SK-N-SH (cell line): Measurements from ENCODE around the gene KCNC4. TPM values are rescaled to one million over a fixed set of nuclear protein-coding genes. Genes with fewer than 3 reads are reported as not detected.

Experiments
- CTCF ChIA-PET: fragments of 300-600, 350-600 bp; formaldehyde crosslinking; extraction: SDS; loops from one replicate; lab custom pipeline; 2021; lab: Yijun Ruan, JAX
- POLR2A ChIA-PET: fragments of 350-600 bp; sonication (Branson Sonifier 250); formaldehyde crosslinking; extraction: SDS; loops from one replicate; lab custom pipeline; 2020; ENCODE audit warnings: antibody characterized with exemption, inconsistent platforms; lab: Yijun Ruan, JAX
- DNase-seq: peaks from one replicate; pipeline ENCODE4 v3.0.0; 2012
- H2AFZ ChIP-seq: fragments of 200-600 bp; sonication (generic); 2 replicates; pipeline ENCODE4 v1.8.1; 2016; ENCODE audit warnings: antibody characterized with exemption, mild to moderate bottlenecking, low read depth
- H3F3A ChIP-seq: fragments of 200-600 bp; sonication (generic); replicated peaks from 2 replicates; pipeline ENCODE3; 2016; ENCODE audit warnings: antibody characterized with exemption, mild to moderate bottlenecking; ENCODE audit not compliant: insufficient read depth
- H3K27ac ChIP-seq, 2 experiments: fragments of 200-500 bp in 1 of 2; fragments of 200-600 bp in 1 of 2; sonication (Bioruptor generic) in 1 of 2; sonication (generic), shearing (Covaris generic) in 1 of 2; 2 replicates each; pipeline versions ENCODE4 v1.5.1 to v1.6.1; 2014 to 2016; ENCODE audit warnings: low read depth in 2 of 2, inconsistent platforms in 1 of 2, low read length in 1 of 2, mild to moderate bottlenecking in 1 of 2, mixed read lengths in 1 of 2
- H3K27me3 ChIP-seq: fragments of 200-600 bp; sonication (generic), shearing (Covaris generic); 2 replicates; pipeline ENCODE4 v1.6.1; 2016; ENCODE audit warnings: mixed run types; ENCODE audit not compliant: insufficient read depth
- H3K36me3 ChIP-seq, 2 experiments: fragments of 200-500 bp in 1 of 2; fragments of 200-600 bp in 1 of 2; sonication (Bioruptor generic) in 1 of 2; sonication (generic) in 1 of 2; replicated peaks in 1 of 2; 2 replicates each; pipeline versions ENCODE3 to v1.5.1; 2014 to 2016; ENCODE audit warnings: low read length in 1 of 2, mild to moderate bottlenecking in 1 of 2; ENCODE audit not compliant: insufficient read depth in 2 of 2, control insufficient read depth in 1 of 2
- H3K4me1 ChIP-seq, 2 experiments: fragments of 200-500 bp in 1 of 2; fragments of 200-600 bp in 1 of 2; sonication (Bioruptor generic) in 1 of 2; sonication (generic), shearing (Covaris generic) in 1 of 2; 2 replicates each; pipeline versions ENCODE4 v1.5.1 to v1.6.1; 2014 to 2016; ENCODE audit warnings: low read depth in 1 of 2, low read length in 1 of 2, mixed run types in 1 of 2; ENCODE audit not compliant: insufficient read depth in 2 of 2, control insufficient read depth in 1 of 2
- H3K4me2 ChIP-seq: fragments of 200-600 bp; sonication (generic), shearing (Covaris generic); 2 replicates; pipeline ENCODE4 v1.6.1; 2017; ENCODE audit warnings: mixed run types
- H3K4me3 ChIP-seq, 2 experiments: fragments of 200-500 bp in 1 of 2; fragments of 200-600 bp in 1 of 2; sonication (Bioruptor generic) in 1 of 2; sonication (generic), shearing (Covaris generic) in 1 of 2; 2 replicates each; pipeline versions ENCODE4 v1.5.1 to v1.8.1; 2014 to 2016; ENCODE audit warnings: low read depth in 2 of 2, inconsistent platforms in 1 of 2, low read length in 1 of 2, mild to moderate bottlenecking in 1 of 2, mixed read lengths in 1 of 2, moderate library complexity in 1 of 2
- H3K79me2 ChIP-seq: fragments of 200-600 bp; sonication (generic); 2 replicates; pipeline ENCODE4 v1.8.1; 2017; ENCODE audit warnings: mild to moderate bottlenecking; ENCODE audit not compliant: insufficient read depth
- H3K9ac ChIP-seq: fragments of 200-600 bp; sonication (generic); 2 replicates; pipeline ENCODE4 v1.6.1; 2017; ENCODE audit warnings: mixed run types
- H3K9me2 ChIP-seq: fragments of 200-600 bp; sonication (generic); 2 replicates; pipeline ENCODE4 v1.6.1; 2017; ENCODE audit warnings: mixed run types
- H3K9me3 ChIP-seq: fragments of 200-600 bp; sonication (generic); 2 replicates; pipeline ENCODE4 v1.6.1; 2017; ENCODE audit warnings: mixed run types, mild to moderate bottlenecking, moderate library complexity
- H4K20me1 ChIP-seq: fragments of 200-600 bp; sonication (generic); 2 replicates; pipeline ENCODE4 v1.6.1; 2017; ENCODE audit warnings: mild to moderate bottlenecking, mixed run types; ENCODE audit not compliant: insufficient read depth
- CHD2 ChIP-seq: fragments of 150-350 bp; IDR thresholded peaks from 2 replicates; pipeline ENCODE4 v1.6.1; 2018; ENCODE audit warnings: low read length; ENCODE audit not compliant: partially characterized antibody
- ELF1 ChIP-seq: IDR thresholded peaks from 2 replicates; pipeline ENCODE4 v1.4.0; 2012
- EP300 ChIP-seq, 2 experiments: IDR thresholded peaks; 2 replicates each; pipeline versions ENCODE4 v1.4.0 to v1.6.1; 2012; ENCODE audit warnings: borderline replicate concordance in 1 of 2, low read depth in 1 of 2, low read length in 1 of 2
- EZH2phosphoT487 ChIP-seq: fragments of 200-600 bp; sonication (generic); IDR thresholded peaks from 2 replicates; pipeline ENCODE4 v1.6.1; 2017; ENCODE audit warnings: low read depth, mixed run types, mild to moderate bottlenecking, antibody characterized with exemption, moderate library complexity, borderline replicate concordance
- FOSL2 ChIP-seq: IDR thresholded peaks from 2 replicates; pipeline ENCODE4 v1.4.0; 2012; ENCODE audit warnings: low read depth, mild to moderate bottlenecking, moderate library complexity, borderline replicate concordance
- FOXJ3 ChIP-seq: sonication (generic); formaldehyde crosslinking; IDR thresholded peaks from 2 replicates; pipeline ENCODE4 v1.5.1; 2020; ENCODE audit warnings: mild to moderate bottlenecking, missing genetic modification reagents
- FOXM1 ChIP-seq: IDR thresholded peaks from 2 replicates; pipeline ENCODE4 v1.4.0; 2012; ENCODE audit warnings: low read depth, mild to moderate bottlenecking
- GABPA ChIP-seq: IDR thresholded peaks from 2 replicates; pipeline ENCODE4 v1.4.0; 2012; ENCODE audit warnings: low read depth, mild to moderate bottlenecking
- JUND ChIP-seq: IDR thresholded peaks from 2 replicates; pipeline ENCODE4 v1.4.0; 2012
- MEF2A ChIP-seq: IDR thresholded peaks from 2 replicates; pipeline ENCODE4 v1.4.0; 2012; ENCODE audit warnings: low read depth, borderline replicate concordance
- MXI1 ChIP-seq: IDR thresholded peaks from 2 replicates; pipeline ENCODE4 v1.6.1; 2012; ENCODE audit warnings: mild to moderate bottlenecking, low read depth, low read length, improper control_type of control experiment
- NFIC ChIP-seq: IDR thresholded peaks from 2 replicates; pipeline ENCODE4 v1.4.0; 2012; ENCODE audit warnings: borderline replicate concordance
- RAD21 ChIP-seq: IDR thresholded peaks from 2 replicates; pipeline ENCODE4 v1.6.1; 2012; ENCODE audit warnings: mild to moderate bottlenecking, low read length
- RCOR1 ChIP-seq: fragments of 150-350 bp; IDR thresholded peaks from 2 replicates; pipeline ENCODE4 v1.6.1; 2017; ENCODE audit warnings: antibody characterized with exemption, low read length
- RFX5 ChIP-seq: IDR thresholded peaks from 2 replicates; pipeline ENCODE4 v1.6.1; 2012; ENCODE audit warnings: mild to moderate bottlenecking, improper control_type of control experiment, low read length
- SMC3 ChIP-seq: IDR thresholded peaks from 2 replicates; pipeline ENCODE4 v1.6.1; 2012; ENCODE audit warnings: low read depth, low read length, improper control_type of control experiment
- TEAD4 ChIP-seq: IDR thresholded peaks from 2 replicates; pipeline ENCODE4 v1.4.0; 2012; ENCODE audit warnings: mild to moderate bottlenecking, borderline replicate concordance; ENCODE audit not compliant: insufficient read depth
- WGBS: methylation state at CpG from one replicate; pipeline ENCODE4 v1.1.6; 2017; ENCODE audit warnings: low lambda C conversion rate; 5-methylcytosine and 5-hydroxymethylcytosine counted together
- polyA plus RNA-seq, 3 experiments: library from polyadenylated mRNA; depleted of rRNA; stranded (reverse); fragments of >200 nt; gene quantifications; 2 replicates each; pipeline ENCODE4 v1.2.3, GENCODE V29; 2012
- TF ChIP-seq, protein P1 (sequence below): IDR thresholded peaks from 2 replicates; pipeline ENCODE4 v1.6.1; 2012; ENCODE audit warnings: mild to moderate bottlenecking, low read depth, low read length, moderate library complexity
- TF ChIP-seq, protein P2 (sequence below): IDR thresholded peaks from 2 replicates; pipeline ENCODE4 v1.4.0; 2012; ENCODE audit warnings: low read depth, borderline replicate concordance
- TF ChIP-seq, protein P3 (sequence below): fragments of 150-350 bp; IDR thresholded peaks from 2 replicates; pipeline ENCODE4 v1.6.1; 2017; ENCODE audit warnings: antibody characterized with exemption, low read length, low read depth, borderline replicate concordance
- TF ChIP-seq, protein P4 (sequence below): IDR thresholded peaks from 2 replicates; pipeline ENCODE4 v1.4.0; 2012; ENCODE audit warnings: low read depth, borderline replicate concordance
- TF ChIP-seq, protein P5 (sequence below): IDR thresholded peaks from 2 replicates; pipeline ENCODE4; 2012

KCNC4 gene
- polyA plus RNA-seq, 1 of the 3 experiments (the other 2 are of a cell fraction) = 0.51 TPM

DNA sequence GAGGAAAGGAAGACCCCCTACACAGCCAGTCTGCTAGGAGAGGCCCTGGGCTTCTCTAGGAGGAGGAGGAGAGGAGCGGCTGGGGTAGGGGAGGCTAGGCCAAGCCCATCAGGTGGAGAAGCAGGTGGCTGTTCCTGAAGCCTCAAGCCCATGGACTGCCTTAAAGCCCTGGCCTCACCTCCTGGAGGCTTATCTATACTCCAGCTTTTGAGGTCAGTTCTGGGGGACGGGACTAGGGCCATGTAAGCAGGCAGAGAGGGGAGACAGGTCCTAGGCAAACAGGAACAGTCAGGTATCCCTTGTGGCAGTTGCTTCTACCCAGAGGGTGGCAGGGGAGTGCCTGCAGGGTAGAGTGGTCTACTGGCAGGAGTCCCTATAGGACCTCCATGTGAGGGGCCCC lies 40.6 kb downstream of the KCNC4 start:
- 0% methylated on average over 1 of the region's 2 CpGs for WGBS
- no peak overlapping the region for H3K9ac ChIP-seq

DNA sequence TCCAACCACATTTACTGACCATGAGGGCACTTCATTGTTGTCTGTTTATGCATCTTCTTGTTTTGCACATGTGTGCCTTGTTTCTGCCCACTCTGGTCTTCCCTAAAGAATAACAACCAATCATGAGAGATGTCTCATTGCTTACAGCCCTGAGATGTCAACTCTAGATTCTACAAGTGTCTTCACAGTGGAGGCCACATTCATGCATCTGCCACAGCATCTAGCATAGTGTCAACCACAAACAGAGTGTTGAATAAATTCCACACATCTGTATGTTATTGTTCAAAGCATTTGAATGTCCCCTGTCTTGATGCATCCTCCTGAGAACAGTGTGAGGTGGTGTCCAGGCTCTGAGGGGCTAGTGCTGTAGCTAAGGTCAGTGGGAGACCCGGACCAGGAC lies 43.1 kb downstream of the KCNC4 start:
- no peak overlapping the region for H3K9ac ChIP-seq
- ChIA-PET CTCF (interaction anchor here (1.8 kb wide), 2 partner anchors 45 to 60 kb away, joined by 6 to 9 read pairs; no protein-coding TSS in a partner anchor), POLR2A (interaction anchor here (0.6 kb wide), 1 partner anchor 26 kb away, joined by 3 read pairs; no protein-coding TSS in a partner anchor)
- H3K4me2 ChIP-seq = no peak overlapping the region
- H3K4me3 ChIP-seq = no peak overlapping the region
- 17% methylated on average over 1 of the region's 1 CpG for WGBS
- H3K79me2 ChIP-seq = no peaks in the 10 kb centered on the region
- H3K27me3 ChIP-seq = peaks cover 4% of the 10 kb centered on the region; the same call in 1 of the 2 replicates
- no peak for DNase-seq
- no peaks in the 10 kb centered on the region for H3F3A ChIP-seq
- H3K4me1 ChIP-seq = peaks cover 0 to 37% of the 10 kb centered on the region in 2 experiments; a peak in 1 of 4 replicates
- H4K20me1 ChIP-seq = no peaks in the 10 kb centered on the region
- H3K9me3 ChIP-seq = no peaks in the 10 kb centered on the region
- H3K36me3 ChIP-seq = no peaks in the 10 kb centered on the region
- no peak overlapping the region for H3K27ac ChIP-seq
- no peaks in the 10 kb centered on the region for H3K9me2 ChIP-seq
- no peak overlapping the region for H2AFZ ChIP-seq
- TF ChIP-seq MXI1 = no peak
- TF ChIP-seq, protein P1, sequence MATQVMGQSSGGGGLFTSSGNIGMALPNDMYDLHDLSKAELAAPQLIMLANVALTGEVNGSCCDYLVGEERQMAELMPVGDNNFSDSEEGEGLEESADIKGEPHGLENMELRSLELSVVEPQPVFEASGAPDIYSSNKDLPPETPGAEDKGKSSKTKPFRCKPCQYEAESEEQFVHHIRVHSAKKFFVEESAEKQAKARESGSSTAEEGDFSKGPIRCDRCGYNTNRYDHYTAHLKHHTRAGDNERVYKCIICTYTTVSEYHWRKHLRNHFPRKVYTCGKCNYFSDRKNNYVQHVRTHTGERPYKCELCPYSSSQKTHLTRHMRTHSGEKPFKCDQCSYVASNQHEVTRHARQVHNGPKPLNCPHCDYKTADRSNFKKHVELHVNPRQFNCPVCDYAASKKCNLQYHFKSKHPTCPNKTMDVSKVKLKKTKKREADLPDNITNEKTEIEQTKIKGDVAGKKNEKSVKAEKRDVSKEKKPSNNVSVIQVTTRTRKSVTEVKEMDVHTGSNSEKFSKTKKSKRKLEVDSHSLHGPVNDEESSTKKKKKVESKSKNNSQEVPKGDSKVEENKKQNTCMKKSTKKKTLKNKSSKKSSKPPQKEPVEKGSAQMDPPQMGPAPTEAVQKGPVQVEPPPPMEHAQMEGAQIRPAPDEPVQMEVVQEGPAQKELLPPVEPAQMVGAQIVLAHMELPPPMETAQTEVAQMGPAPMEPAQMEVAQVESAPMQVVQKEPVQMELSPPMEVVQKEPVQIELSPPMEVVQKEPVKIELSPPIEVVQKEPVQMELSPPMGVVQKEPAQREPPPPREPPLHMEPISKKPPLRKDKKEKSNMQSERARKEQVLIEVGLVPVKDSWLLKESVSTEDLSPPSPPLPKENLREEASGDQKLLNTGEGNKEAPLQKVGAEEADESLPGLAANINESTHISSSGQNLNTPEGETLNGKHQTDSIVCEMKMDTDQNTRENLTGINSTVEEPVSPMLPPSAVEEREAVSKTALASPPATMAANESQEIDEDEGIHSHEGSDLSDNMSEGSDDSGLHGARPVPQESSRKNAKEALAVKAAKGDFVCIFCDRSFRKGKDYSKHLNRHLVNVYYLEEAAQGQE = no peak
- no peak for TF ChIP-seq FOSL2
- TF ChIP-seq SMC3 = no peak
- no peak for TF ChIP-seq JUND
- no peak for TF ChIP-seq FOXM1
- TF ChIP-seq, protein P2, sequence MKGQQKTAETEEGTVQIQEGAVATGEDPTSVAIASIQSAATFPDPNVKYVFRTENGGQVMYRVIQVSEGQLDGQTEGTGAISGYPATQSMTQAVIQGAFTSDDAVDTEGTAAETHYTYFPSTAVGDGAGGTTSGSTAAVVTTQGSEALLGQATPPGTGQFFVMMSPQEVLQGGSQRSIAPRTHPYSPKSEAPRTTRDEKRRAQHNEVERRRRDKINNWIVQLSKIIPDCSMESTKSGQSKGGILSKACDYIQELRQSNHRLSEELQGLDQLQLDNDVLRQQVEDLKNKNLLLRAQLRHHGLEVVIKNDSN = no peak
- no peak for TF ChIP-seq RCOR1

More for the DNA sequence above, 40.6 kb downstream of the KCNC4 start:
- H3F3A ChIP-seq = no peaks in the 10 kb centered on the region
- TF ChIP-seq, protein P3, sequence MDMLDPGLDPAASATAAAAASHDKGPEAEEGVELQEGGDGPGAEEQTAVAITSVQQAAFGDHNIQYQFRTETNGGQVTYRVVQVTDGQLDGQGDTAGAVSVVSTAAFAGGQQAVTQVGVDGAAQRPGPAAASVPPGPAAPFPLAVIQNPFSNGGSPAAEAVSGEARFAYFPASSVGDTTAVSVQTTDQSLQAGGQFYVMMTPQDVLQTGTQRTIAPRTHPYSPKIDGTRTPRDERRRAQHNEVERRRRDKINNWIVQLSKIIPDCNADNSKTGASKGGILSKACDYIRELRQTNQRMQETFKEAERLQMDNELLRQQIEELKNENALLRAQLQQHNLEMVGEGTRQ = no peak
- TF ChIP-seq, protein P4, sequence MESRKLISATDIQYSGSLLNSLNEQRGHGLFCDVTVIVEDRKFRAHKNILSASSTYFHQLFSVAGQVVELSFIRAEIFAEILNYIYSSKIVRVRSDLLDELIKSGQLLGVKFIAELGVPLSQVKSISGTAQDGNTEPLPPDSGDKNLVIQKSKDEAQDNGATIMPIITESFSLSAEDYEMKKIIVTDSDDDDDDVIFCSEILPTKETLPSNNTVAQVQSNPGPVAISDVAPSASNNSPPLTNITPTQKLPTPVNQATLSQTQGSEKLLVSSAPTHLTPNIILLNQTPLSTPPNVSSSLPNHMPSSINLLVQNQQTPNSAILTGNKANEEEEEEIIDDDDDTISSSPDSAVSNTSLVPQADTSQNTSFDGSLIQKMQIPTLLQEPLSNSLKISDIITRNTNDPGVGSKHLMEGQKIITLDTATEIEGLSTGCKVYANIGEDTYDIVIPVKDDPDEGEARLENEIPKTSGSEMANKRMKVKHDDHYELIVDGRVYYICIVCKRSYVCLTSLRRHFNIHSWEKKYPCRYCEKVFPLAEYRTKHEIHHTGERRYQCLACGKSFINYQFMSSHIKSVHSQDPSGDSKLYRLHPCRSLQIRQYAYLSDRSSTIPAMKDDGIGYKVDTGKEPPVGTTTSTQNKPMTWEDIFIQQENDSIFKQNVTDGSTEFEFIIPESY = no peak
- TF ChIP-seq ELF1 (no peak), MXI1 (no peak), NFIC (no peak), FOXJ3 (CRISPR knock-in tag) (no peak), CHD2 (no peak), GABPA (no peak), TEAD4 (no peak), RFX5 (no peak), EZH2phosphoT487 (no peak), RAD21 (no peak), MEF2A (no peak), JUND (no peak), EP300 (IDR thresholded peaks at IDR 0.05; ENCODE audit: borderline replicate concordance in 1 of 2, low read depth in 1 of 2, low read length in 1 of 2) (no peak)
- TF ChIP-seq, protein P5, sequence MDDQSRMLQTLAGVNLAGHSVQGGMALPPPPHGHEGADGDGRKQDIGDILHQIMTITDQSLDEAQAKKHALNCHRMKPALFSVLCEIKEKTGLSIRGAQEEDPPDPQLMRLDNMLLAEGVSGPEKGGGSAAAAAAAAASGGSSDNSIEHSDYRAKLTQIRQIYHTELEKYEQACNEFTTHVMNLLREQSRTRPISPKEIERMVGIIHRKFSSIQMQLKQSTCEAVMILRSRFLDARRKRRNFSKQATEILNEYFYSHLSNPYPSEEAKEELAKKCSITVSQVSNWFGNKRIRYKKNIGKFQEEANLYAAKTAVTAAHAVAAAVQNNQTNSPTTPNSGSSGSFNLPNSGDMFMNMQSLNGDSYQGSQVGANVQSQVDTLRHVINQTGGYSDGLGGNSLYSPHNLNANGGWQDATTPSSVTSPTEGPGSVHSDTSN = no peak
- H4K20me1 ChIP-seq = no peaks in the 10 kb centered on the region
- no peaks in the 10 kb centered on the region for H3K36me3 ChIP-seq
- peaks cover 0 to 35% of the 10 kb centered on the region in 2 experiments; a peak in 1 of 4 replicates for H3K4me1 ChIP-seq
- no peaks in the 10 kb centered on the region for H3K79me2 ChIP-seq
- ChIA-PET POLR2A (no interaction called here), CTCF (interaction anchor here (1.0 to 1.7 kb wide), 2 partner anchors 10 to 41 kb away, joined by 3 to 4 read pairs; partner anchors contain the start of gene KCNC4)
- H3K4me2 ChIP-seq = no peak overlapping the region
- H3K9me3 ChIP-seq = no peaks in the 10 kb centered on the region
- peak overlapping the region in 1 of 2 experiments; percentile 72; a peak in 1 of 4 replicates for H3K27ac ChIP-seq
- no peak overlapping the region for H2AFZ ChIP-seq
- no peak for DNase-seq
- no peak overlapping the region for H3K4me3 ChIP-seq
- no peaks in the 10 kb centered on the region for H3K9me2 ChIP-seq
- H3K27me3 ChIP-seq = no peaks in the 10 kb centered on the region; the same call in 1 of the 2 replicates
